ENCODE data around the gene FAM131C. TPM values are rescaled to one million over a fixed set of nuclear protein-coding genes. Genes with fewer than 3 reads are reported as not detected.

FAM131C gene
- total and polyA plus RNA-seq, 2 experiments from 2014 or later: 0.71 to 1.3 TPM

DNA sequence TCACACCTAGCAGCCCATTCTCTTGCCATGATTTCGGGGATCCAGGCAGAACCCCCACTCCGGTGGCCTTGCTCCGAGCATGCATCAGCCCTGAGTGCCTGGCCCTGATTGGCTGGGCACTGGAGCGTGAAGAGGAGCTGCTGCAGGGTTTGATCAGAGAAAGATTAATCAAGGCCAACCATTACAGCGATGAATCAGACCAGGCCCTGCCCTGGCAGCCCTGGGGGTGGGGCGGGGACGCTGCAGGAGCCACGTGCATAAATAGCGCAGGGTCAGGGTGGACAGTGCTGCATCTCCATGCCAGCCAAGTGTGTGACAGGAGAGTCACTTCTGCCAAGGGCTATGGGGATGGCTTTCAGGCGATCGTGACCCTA, 3.4 kb upstream of the FAM131C start:
- no peak for DNase-seq (ENCODE audit: low spot score)
- H3K4me3 Mint-ChIP-seq: no peak overlapping the region
- H3K4me1 Mint-ChIP-seq: peaks cover 13% of the 10 kb centered on the region
- Histone ChIP-seq H2AFZ (no peak overlapping the region), H3F3A (replicated peaks; ENCODE audit: low read depth) (no peaks in the 10 kb centered on the region), H4K20me1 (replicated peaks; ENCODE audit: insufficient read depth) (0 out of 2 replicates have a peak, but pooled peaks cover 3% of the 10 kb centered on the region), H3K4me2 (no peak overlapping the region), H3K4me3 (no peak overlapping the region), H3K36me3 (ENCODE audit: insufficient read depth) (no peaks in the 10 kb centered on the region), H3K4me1 (ENCODE audit: insufficient read depth) (peaks cover 6% of the 10 kb centered on the region; the same call in 1 of the 2 replicates), H3K27me3 (ENCODE audit: insufficient read depth) (peaks cover 41% of the 10 kb centered on the region), H3K79me2 (replicated peaks; ENCODE audit: insufficient read depth) (no peaks in the 10 kb centered on the region), H3K27ac (ENCODE audit: low read depth) (no peak overlapping the region), H3K9me2 (ENCODE audit: insufficient read depth) (no peaks in the 10 kb centered on the region)
- H3K9me3 Mint-ChIP-seq: no peaks in the 10 kb centered on the region; the same call in 2 of the 3 replicates
- no peaks in the 10 kb centered on the region for H3K36me3 Mint-ChIP-seq (ENCODE audit: low read depth)
- TF ChIP-seq ZNF114 (CRISPR knock-in tag; IDR thresholded peaks at IDR 0.05) (no peak), JUNB (IDR thresholded peaks at IDR 0.05; ENCODE audit: unreplicated experiment) (no peak)
- TF ChIP-seq, protein P1, sequence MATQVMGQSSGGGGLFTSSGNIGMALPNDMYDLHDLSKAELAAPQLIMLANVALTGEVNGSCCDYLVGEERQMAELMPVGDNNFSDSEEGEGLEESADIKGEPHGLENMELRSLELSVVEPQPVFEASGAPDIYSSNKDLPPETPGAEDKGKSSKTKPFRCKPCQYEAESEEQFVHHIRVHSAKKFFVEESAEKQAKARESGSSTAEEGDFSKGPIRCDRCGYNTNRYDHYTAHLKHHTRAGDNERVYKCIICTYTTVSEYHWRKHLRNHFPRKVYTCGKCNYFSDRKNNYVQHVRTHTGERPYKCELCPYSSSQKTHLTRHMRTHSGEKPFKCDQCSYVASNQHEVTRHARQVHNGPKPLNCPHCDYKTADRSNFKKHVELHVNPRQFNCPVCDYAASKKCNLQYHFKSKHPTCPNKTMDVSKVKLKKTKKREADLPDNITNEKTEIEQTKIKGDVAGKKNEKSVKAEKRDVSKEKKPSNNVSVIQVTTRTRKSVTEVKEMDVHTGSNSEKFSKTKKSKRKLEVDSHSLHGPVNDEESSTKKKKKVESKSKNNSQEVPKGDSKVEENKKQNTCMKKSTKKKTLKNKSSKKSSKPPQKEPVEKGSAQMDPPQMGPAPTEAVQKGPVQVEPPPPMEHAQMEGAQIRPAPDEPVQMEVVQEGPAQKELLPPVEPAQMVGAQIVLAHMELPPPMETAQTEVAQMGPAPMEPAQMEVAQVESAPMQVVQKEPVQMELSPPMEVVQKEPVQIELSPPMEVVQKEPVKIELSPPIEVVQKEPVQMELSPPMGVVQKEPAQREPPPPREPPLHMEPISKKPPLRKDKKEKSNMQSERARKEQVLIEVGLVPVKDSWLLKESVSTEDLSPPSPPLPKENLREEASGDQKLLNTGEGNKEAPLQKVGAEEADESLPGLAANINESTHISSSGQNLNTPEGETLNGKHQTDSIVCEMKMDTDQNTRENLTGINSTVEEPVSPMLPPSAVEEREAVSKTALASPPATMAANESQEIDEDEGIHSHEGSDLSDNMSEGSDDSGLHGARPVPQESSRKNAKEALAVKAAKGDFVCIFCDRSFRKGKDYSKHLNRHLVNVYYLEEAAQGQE (IDR thresholded peaks at IDR 0.05; ENCODE audit: unreplicated experiment): no peak
- H3K27ac Mint-ChIP-seq: no peak overlapping the region
- peaks cover 32% of the 10 kb centered on the region for H3K27me3 Mint-ChIP-seq (ENCODE audit: insufficient read depth, low read depth, poor library complexity)
- ATAC-seq: no peak

DNA sequence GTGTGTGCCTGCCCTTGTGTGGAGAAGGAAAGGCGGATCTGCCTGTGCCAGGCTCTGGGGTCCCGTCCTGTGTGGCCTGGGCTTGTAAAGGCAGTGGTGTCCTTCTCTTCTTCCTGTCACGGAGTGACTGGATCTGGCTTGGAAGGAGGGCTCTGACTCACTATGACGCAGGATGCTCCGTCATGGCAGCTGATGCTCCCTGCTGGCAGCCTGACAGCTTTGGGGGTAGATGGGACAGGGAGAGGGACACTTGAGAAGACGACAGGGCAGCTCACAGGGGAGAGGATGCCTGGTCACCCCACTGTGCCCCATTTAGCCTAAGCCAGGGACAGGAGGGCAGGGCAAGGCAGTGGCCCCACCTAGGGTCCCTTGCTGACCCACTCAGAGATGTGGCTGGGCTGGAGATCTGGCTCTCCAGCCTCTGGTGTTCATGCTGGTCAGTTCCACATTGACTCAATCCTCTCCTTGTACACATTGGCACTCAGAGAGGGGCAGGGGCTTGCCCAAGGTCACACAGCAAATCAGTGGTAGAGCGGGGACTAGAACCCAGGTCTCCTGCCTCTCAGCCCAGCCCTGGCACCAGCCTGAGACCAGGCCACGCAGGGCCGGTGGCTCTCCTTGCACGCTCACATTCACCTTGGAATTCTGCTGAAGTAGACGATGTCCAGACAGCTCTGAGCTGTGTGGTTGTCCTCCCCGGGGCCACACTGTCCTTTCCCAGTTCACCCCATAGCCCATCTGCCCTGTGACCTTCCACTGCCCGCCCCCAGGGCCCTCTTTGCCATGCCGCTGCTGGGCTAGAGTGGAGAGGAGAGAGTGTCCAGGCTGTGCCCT, 2.8 kb upstream of the FAM131C start:
- Mint-ChIP-seq H3K27ac (no peak overlapping the region), H3K9me3 (no peaks in the 10 kb centered on the region; the same call in 2 of the 3 replicates), H3K36me3 (ENCODE audit: low read depth) (no peaks in the 10 kb centered on the region), H3K4me1 (peaks cover 13% of the 10 kb centered on the region), H3K27me3 (ENCODE audit: insufficient read depth, low read depth, poor library complexity) (peaks cover 32% of the 10 kb centered on the region), H3K4me3 (no peak overlapping the region)
- H3K27ac ChIP-seq (ENCODE audit: low read depth): no peak overlapping the region
- TF ChIP-seq CREB1 (CRISPR knock-in tag; IDR thresholded peaks at IDR 0.05; ENCODE audit: low read depth): no peak
- no peak for TF ChIP-seq STAT1 (IDR thresholded peaks at IDR 0.05; ENCODE audit: unreplicated experiment)
- TF ChIP-seq, protein P2, sequence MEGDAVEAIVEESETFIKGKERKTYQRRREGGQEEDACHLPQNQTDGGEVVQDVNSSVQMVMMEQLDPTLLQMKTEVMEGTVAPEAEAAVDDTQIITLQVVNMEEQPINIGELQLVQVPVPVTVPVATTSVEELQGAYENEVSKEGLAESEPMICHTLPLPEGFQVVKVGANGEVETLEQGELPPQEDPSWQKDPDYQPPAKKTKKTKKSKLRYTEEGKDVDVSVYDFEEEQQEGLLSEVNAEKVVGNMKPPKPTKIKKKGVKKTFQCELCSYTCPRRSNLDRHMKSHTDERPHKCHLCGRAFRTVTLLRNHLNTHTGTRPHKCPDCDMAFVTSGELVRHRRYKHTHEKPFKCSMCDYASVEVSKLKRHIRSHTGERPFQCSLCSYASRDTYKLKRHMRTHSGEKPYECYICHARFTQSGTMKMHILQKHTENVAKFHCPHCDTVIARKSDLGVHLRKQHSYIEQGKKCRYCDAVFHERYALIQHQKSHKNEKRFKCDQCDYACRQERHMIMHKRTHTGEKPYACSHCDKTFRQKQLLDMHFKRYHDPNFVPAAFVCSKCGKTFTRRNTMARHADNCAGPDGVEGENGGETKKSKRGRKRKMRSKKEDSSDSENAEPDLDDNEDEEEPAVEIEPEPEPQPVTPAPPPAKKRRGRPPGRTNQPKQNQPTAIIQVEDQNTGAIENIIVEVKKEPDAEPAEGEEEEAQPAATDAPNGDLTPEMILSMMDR (conservative IDR thresholded peaks at IDR 0.05; ENCODE audit: low read depth in 2 of 2): no peak
- H3K4me2 ChIP-seq: no peak overlapping the region
- no peak overlapping the region for H3K4me3 ChIP-seq
- no peaks in the 10 kb centered on the region for H3K36me3 ChIP-seq (ENCODE audit: insufficient read depth)
- no peak overlapping the region for H2AFZ ChIP-seq
- H3K9me2 ChIP-seq (ENCODE audit: insufficient read depth): no peaks in the 10 kb centered on the region
- 0 out of 2 replicates have a peak, but pooled peaks cover 3% of the 10 kb centered on the region for H4K20me1 ChIP-seq (replicated peaks; ENCODE audit: insufficient read depth)
- no peaks in the 10 kb centered on the region for H3F3A ChIP-seq (replicated peaks; ENCODE audit: low read depth)
- peaks cover 6% of the 10 kb centered on the region; the same call in 1 of the 2 replicates for H3K4me1 ChIP-seq (ENCODE audit: insufficient read depth)
- peaks cover 45% of the 10 kb centered on the region for H3K27me3 ChIP-seq (ENCODE audit: insufficient read depth)
- no peaks in the 10 kb centered on the region for H3K79me2 ChIP-seq (replicated peaks; ENCODE audit: insufficient read depth)
- no peak for DNase-seq (ENCODE audit: low spot score)
- ATAC-seq: no peak

All from GM23338 (cell line).